Peyer's patch (tissue), 4 donors: ENCODE measurements around the gene VIPR1.

Source experiments
- CTCF ChIP-seq, 6 experiments: fragments of 450-650 bp in 4 of 6; fragments of 200-600 bp in 2 of 6; sonication (generic) in 1 of 6; IDR thresholded peaks; one replicate each; pipeline ENCODE4 v1.5.1; 2017 to 2019; ENCODE audit warnings: antibody characterized with exemption in 6 of 6, mild to moderate bottlenecking in 3 of 6, moderate library complexity in 1 of 6
- POLR2A ChIP-seq, 2 donors: fragments of 450-650 bp; IDR thresholded peaks; one replicate each; pipeline ENCODE4 v1.5.1; 2017; ENCODE audit warnings: antibody characterized with exemption in 2 of 2, mild to moderate bottlenecking in 2 of 2, moderate library complexity in 2 of 2

GRCh38 chr3:42525212-42525611 is 22.8 kb downstream of the VIPR1 start:
- TF ChIP-seq POLR2A (IDR thresholded peaks at IDR 0.05) (no peak), CTCF (IDR thresholded peaks at IDR 0.05) (no peak)
